Measurements from ENCODE around the gene SYNRG.
"Not testable (repeated sequence)": the region's sequence is repeated elsewhere in the genome, so short reads cannot be mapped to it uniquely, and the experiment has no call there.

The SYNRG gene

DNA sequence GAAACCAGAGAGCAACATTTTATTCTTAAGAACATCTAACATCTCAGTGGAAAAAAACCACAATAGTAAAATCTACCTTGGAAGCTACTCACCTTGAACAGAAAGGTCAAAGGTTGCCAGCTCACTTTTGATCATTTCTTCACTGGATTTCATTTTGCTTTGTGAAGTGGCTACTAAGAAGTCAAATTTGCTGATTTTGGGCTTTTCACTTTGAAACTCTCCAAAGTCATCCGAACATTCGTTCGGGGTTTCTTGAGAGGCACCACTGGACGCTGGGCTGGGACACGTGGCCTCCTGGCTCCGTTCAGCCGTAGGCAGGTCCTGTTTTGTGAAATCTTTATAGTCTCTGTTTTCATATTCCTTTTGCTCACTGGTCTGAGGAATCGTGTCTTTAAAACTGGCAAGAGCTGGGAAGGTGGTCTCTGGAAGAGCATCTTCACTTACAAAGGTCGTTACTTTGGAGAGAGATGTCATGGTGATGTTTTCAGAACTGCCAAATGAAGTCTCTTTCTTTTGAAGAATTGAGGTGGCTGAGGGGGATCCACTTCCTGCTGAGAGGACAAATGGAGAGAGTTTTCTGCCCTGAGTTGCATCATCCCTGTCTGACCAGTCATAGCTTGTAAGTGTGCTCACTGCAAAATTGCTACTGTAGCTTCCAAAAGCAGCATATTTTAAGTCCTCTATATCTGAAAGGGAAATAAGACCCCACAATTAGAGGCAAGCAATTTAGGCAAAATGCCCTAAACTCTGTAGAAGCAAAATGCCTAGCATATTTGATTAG, 67.1 kb downstream of the SYNRG start:
- DNase-seq: no peak

DNA sequence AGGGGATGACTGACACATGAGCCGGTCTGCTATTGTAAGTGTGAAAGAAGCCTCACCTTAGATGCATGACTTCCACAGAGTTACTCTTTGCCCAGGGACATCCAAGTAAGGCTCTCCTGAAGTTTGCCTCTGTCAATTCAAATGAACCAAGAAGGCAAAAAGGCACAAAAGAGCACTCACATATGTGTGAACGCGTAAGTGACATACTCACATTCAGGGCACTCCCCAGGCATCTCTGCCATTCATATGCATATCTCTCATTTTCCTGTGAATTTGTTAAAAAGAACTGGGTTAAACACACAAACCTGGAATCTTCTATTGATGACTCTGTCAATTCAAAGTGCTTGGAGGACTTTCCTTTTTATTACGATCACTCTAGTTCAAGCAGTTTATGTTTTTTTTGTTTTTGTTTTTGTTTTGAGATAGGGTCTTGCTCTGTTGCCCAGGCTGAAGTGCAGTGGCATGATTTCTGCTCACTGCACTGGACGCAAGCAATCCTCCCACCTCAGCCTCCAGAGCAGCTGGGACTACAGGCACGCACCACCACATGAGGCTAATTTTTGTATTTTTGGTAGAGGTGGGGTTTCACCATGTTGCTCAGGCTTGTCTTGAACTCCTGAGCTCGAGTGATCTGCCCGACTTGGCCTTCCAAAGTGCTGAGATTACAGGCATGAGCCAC, 70.1 kb downstream of the SYNRG start:
- no peak for DNase-seq

DNA sequence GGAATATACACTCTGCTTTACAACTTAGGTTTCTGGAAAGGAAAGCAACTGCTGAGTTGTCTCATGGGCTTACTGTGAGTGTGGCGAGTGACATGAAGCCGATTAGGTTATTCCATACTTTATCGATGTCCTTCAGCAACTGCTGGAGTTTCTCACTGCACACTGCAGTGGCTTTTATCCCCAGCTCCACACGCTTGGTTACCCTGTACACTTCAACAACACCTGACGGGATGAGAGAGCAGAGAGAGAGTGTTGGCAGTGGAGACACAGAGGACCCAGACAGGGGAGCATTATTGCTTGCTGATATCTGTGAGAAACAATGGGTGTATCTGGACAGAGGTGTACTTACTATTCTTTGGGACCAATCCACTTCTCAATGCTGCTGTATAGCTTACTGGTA, 73.3 kb downstream of the SYNRG start:
- no peak for DNase-seq

DNA sequence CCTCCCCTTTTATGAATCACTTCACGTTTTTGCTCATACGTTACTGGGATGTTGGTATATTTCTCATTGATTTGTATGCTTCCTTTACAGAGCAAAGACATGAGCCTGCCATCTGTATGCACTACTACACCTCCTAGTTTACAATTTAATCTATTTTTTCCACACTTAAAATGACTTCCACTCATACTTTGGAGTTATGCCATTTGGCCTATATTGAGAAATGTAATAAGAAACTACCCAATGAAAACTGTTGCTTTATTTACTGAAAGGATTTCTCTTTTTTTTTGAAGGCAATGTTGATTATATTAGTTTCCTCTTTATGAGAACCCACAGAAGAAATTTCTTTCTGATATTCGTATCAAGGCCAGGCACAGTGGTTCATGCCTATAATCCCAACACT, 76.5 kb downstream of the SYNRG start:
- no peak for DNase-seq

DNA sequence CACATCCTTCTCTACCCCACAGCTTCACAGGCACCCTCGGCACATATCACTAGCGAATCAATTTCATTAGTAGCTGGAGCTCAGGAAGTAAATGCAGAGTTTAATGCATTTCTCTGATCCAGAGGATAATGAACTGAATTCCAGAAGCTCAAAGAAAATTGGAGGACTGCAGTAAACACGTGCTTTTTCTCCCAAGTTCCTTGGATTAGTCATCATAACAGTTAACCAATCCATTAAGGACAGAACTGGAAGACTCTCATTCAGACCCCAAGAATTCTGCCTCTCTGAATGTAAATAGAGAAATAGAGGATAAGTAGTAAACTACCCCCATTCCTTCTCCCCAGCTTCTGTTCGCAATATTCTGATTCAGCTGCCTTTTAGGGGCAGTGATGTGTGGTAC, 78.8 kb downstream of the SYNRG start:
- DNase-seq: no peak

DNA sequence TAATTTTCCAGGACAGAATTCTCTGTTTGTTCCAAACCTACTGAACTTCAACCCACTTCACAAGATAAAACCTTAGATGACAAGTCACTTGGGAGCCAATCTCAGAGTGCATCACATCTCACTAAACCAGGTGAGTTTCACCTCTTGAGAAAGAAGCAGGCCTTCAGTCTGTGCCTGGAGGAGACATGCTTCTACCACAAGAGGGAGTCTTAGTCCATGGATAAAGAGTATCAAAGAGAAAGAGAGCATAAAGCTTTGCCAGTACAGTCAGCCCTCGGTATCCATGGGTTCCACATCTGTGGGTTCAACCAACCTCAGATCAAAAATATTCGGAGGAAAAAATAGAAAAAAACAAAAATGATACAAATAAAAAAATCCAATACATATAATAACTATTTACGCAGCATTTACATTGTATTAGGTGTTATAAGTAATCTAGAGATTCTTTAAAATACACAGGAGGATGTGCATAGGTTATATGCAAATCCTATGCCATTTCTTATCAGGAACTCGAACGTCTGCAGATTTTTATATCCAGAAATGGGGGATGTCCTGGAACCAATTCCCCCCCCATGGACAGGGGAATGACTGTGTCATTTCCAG, 81.9 kb downstream of the SYNRG start:
- peak in 1 of 2 donors; percentile 78 for DNase-seq

DNA sequence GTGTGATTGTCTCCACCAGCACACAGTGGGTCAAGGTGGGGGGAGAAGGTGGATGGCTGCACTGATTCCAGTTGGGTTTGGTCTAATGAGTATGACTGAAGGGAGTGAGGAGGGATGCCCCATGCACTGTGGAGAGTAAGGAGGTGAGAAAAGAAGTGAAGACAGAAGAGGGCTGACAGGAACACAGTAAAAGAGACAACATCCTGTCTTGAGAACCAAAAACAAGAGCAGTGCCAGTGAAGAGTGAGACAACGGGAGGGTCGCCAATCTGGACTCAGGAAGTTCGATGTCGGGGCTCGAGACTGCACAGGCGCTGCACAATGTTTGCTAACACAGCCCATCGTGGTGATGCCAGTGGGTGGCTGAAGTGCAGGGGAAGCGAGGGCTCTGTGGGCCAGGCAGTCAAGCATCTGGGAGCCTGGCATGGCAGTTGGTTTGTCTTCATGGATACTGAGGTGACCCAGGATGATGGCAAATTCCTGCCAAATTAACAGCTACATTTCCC, 85.5 kb downstream of the SYNRG start:
- DNase-seq: no peak

DNA sequence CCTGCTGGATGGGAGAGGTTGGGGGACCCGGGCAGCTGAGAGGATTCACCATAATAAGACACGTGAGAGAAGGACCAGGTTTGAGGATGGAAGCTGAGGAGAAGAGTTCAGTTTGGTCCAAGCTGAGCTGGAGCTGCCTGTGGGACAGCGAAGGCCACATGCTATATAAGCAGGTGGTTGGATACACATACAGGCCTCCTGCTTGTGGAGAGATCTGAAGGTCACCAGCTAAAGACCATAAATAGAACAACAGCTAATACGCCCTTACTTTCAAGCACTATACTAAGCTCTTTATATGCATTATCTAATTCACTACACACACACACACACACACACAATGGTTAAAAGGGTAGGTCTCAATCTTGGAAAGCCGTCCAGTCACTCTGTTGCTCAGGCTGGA, 87.4 kb downstream of the SYNRG start:
- DNase-seq: no peak

DNA sequence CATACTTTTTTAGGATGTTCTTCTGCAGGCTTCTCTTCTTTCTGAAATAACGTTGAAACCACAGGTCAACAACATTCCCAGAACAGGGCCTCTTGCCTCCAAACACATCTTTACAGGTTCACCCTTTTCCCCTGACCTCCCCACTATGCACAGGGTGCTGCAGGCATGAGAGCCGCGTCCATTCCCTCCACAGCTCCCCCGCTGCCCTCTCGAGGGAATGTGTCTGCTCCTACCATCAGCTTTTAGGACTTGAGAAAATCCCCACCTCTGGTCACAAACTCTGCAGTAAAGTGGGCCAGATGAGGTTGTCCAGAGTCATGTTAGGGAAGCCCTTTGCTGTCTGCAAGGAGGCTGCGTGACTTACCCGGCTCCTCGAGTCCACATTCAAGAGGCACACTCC, 89.0 kb downstream of the SYNRG start:
- no peak for DNase-seq

DNA sequence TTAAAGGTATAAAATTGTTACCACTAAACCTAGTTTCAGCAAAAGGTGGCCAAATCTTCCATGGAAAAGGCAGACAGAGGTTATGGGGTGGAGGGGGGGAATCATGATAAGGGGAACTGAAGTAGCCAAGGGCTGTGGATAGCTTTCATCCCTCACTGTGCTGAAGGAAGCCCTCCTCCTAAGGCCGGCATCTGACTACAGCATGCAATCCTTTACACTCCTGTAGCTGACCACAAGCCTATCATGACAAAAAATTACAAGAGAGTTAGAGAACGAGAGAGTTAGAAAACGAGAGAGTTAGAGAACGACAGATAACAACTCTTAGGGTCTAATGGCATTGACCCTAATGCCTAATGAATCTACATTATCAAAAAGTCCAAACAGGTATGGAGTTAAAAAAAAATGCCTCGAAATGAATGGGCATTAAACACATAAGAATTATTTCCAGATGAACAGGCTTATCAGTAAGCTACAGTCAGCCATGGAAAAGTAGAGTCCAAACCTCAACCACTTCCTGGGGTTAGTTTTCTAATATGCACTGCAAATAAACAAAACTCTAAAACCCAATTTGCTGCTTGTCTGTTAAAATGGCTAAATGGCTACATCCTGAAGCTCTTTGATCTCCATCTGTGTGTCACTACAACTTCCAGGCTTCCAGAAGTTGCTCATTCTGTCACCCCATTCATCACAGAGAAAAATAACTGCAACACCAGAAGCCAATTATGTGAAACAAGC, 89.8 kb downstream of the SYNRG start:
- no peak for DNase-seq

DNA sequence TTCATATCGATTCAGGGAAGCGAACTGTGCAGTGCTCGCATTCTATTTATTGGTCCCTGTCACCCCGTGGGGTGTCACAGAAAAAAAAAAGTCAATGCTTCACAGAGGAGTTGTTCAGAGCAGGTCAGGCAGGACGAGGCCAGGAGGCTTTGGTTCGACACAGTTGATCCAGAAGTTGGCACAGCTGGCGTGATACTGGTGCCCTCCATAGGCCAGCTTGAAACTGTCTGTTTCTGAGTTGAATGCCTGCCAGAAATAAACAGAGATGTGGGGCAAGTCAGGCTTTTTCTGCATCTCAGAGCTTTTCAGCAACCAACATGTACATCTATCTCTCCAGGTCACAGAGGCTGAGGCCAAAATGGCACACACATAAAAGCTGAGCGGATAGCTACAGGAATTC, 90.4 kb downstream of the SYNRG start:
- no peak for DNase-seq

DNA sequence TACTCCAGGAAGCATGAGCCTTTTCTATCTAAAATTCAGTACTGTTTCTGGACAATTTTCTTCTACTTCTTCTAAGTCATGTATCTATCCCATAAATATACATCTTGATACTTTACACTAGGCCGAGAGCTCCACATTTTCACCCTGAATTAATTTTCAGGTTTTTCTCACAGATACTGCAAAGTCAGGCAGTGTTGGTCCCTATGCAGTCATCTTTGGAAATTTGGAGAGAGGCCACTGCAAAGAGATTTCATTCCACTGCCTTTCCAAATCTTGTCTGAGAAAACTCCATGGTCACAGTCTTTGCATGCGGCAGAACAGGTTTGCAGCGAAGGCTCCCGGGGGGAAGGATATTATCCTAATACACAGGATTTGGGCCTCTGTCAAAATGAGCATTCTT, 91.3 kb downstream of the SYNRG start:
- no peak for DNase-seq

DNA sequence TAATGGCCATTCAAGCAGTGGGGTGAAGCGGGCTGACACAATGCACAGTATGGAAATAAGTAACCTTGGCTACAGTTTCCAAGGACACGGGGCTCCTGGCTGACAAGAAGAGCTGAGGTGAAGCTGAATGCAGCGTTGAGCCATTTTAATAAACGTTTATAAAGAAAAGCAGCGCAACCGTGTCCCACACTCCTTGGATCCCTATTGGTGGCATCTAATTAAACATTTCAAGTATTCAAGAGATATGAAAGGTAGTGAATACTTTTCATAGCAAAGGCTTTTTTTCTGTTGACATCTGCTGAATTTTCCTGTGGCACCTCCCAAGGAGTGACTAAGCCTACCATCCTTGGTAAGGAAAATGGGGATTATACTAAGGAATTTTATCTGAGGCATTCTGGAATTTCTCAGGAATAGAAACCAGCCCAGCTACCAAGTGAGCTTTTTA, 93.1 kb downstream of the SYNRG start:
- DNase-seq: no peak

DNA sequence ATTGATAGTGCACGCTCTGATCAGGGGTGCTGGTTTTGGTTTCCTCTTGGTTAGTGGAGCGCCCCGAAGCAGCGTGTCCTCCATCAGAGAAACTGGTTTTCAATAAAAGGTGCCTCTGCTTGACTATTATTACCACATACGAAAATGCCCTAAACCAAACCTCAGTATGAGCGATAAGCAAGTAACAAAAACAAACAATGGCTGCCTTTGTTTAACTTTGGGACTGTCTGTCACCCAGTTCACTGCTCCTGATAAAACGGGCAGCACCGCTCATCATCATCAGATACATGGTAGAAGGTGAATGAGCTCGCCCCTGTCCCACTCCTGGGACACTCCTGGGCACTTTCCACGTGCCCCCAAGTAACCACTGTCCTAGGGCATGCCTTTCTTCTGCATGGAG, 95.5 kb downstream of the SYNRG start:
- DNase-seq: no peak

DNA sequence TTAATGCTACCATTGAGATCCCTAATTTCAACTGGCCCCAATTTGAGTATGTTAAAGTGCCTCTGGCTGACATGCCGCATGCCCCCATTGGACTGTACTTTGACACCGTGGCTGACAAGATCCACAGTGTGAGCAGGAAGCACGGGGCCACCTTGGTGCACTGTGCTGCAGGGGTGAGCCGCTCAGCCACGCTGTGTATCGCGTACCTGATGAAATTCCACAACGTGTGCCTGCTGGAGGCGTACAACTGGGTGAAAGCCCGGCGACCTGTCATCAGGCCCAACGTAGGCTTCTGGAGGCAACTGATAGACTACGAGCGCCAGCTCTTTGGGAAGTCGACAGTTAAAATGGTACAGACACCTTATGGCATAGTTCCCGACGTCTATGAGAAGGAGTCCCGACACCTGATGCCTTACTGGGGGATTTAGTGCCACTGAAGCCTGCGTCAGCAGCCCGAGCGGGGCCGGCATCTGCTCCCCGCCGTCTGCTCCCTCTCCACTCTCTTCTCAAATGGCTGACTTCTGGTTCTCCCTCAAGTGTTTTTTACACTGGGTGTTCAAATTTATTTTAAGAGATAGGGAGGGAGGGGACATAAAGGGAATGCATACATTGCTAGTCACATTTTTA, 96.7 kb downstream of the SYNRG start:
- peak in 1 of 2 donors; percentile 3 for DNase-seq

DNA sequence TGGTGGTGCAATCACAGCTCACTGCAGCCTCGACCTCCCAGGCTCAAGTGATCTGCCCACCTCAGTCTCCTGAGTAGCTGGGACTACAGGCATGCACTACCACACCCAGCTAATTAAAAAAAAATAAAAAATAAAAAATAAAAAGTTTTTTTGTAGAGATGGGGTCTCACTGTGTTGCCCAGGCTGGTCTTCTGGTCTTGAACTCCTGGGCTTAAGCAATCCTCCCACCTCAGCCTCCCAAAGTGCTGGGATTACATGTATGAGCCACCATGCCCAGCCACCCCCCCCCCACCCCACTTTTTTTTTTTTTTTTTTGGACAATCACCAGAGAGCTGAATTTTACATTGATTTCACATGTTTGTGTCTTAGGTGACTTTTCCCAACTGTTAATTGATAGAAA, 97.6 kb downstream of the SYNRG start:
- not testable (repeated sequence) for DNase-seq

DNA sequence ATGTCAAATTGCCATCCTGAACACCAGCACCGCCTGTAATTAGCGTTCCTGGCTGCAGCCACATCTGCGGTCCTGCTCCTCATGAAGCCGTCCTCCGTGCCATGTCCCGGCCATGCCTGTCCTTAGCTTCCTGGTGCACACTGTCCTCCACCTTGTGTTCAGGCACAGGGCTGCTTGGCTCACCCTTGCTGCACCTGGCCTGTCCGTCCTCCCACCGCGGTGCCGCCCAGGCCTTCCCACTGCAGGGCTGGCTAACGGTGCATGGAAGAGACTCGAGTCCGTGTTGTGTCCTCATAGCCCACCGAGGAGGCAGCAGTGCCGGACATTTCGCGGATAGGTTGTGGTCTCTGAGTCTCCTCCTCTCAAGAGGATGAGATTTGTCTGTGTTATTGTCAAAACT, 99.2 kb downstream of the SYNRG start:
- no peak for DNase-seq

DNA sequence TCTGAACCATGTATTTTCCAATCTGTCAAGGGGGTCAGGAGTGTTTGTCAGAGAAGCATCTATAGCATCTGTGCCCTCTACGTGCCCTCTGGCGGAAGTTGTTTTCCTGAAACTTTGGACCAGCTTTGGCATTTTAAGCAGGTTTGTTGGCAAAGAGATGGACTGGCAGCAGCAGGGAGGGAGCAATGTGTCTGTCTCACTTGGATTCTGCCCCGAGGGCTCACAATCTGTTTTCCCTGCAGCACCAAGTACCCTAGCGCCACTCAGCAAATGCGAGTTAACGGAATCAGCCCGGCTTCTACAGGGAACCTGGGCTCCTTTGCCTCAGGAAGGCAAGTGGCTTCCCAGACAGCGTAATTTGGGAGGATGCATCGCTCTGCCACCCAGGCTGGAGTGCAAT, 102.1 kb downstream of the SYNRG start:
- peak in 1 of 2 donors; percentile 47 for DNase-seq

DNA sequence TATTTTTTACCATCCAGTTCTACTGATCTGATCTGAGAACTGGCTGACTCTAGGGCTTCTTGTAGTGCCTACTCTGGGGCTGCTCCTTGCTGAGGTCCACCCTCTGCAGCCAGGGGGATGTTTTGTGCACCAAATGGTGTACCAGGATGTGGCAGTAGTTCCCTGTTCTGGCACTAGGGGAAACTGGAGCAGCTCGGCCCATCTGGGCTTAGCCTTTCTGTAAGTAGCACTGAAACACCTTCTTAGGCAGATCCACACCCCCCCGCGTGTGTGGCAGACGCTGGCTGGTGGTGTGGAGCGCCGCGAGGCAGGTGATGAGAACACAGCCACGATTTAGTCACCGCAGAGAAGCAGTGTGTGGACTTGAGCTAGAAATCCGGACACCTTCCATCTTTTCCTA, 102.5 kb downstream of the SYNRG start:
- DNase-seq: peak; percentile 31 to 47

DNA sequence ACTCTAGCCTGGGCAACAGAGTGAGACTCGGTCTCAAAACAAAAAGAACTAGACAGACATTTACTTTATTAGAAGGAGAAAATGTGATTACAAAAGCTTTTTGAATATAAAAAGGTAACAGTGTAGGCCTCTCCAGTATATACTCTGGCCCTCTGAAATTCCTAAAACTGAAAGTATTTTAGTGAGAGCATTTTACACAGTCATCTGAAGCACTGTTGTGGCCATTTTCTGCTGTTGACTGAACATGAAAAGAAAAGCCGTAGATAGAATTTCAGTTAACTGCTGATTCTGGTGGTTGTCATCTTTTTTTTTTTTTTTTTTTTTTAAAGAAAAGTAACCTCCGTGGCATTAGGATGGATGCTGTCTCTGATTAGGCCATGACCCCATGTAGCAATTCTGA, 103.9 kb downstream of the SYNRG start:
- no peak for DNase-seq

DNA sequence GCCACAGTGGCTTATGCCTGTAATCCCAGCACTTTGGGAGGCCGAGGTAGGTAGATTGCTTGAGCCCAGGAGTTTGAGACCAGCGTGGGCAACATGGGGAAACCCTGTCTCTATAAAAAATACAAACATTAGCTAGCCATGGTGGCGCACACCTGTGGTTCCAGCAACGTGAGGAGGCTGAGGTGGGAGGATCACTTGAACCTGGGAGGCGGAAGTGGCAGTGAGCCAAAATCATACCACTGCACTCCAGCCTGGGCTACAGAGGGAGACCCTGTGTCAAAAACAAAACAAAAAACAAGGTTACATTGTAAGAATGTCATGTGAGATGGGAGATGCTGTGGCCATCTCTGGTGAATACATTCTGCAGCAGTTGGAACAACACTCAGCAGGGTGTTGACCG, 106.1 kb downstream of the SYNRG start:
- DNase-seq: no peak

DNA sequence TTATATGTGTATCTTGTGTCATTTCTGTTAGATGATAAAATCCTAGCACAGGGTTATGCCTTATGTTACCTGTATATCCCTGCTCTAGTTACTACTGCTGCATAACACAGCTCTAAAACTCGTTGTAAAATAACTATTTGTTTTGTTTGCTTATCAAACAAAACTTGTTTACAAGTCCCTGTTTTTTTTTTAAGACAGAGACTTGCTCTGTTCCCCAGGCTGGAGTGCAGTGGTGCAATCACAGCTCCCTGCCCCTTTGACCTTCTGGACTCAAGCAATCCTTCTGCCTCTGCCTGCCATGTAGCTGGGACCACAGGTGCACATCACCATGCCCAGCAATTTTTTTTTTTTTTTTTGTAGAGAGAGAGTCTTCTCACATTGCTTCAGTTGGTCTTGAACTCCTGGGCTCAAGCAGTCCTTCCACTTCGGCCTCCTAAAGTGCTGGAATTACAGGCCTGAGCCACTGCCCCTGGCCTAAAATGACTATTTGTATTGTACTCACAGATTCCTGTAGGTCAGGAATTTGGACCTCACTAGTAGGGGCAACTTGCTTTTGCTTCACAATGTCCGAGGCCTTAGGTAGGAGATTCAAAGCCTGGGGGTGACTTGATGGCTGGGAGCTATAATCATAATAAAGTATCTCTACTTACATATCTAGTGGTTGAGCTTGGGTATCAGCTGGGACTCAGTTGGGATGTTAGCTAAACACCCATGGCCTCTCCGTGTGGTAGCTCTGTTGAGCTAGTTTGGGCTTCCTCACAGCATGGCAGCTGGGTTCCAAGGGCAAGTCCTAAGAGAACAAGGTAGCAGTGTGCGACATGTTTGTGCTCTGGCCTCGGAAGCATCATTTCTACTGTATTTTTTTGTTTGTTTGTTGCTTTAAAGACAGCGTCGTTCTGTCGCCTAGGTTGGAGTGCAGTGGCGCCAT, 106.9 kb downstream of the SYNRG start:
- DNase-seq: no peak
